SU-DHL-6 (cell line): ENCODE measurements around the gene UPK3A.

Source experiments
- EZH2phosphoT487 ChIP-seq: fragments of 200-600 bp; sonication (generic), shearing (Covaris generic); conservative IDR thresholded peaks from 2 replicates; pipeline ENCODE4 v1.6.1; 2018; ENCODE audit warnings: mild to moderate bottlenecking, antibody characterized with exemption, low read length, moderate library complexity, mixed read lengths
- TF ChIP-seq, protein P1 (sequence below): fragments of 200-600 bp; sonication (generic); IDR thresholded peaks from one replicate; pipeline ENCODE4 v1.5.1; 2017; ENCODE audit warnings: antibody characterized with exemption, mild to moderate bottlenecking, low read length, moderate library complexity; ENCODE audit not compliant: insufficient read depth, poor library complexity, severe bottlenecking

DNA sequence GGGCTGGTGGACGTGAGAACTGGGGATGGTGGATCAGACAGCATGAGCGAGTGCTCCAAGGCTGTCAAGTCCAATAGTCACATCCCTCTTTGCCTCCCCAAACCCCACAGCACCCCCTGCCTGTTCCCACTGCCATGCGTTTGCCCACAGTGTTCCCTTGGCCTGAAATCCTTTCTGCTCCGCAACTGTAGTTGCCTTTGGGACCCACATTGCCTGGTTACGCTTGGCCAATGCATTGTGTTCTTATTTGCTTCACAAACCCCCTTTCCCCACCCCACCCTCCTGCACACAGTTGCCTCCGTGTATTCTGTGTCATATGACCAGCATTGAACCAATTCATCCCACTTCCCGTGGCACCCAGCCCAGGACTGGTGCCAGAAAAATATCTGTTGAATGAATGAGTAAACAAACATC is 42.0 kb upstream of the UPK3A start:
- TF ChIP-seq, protein P1, sequence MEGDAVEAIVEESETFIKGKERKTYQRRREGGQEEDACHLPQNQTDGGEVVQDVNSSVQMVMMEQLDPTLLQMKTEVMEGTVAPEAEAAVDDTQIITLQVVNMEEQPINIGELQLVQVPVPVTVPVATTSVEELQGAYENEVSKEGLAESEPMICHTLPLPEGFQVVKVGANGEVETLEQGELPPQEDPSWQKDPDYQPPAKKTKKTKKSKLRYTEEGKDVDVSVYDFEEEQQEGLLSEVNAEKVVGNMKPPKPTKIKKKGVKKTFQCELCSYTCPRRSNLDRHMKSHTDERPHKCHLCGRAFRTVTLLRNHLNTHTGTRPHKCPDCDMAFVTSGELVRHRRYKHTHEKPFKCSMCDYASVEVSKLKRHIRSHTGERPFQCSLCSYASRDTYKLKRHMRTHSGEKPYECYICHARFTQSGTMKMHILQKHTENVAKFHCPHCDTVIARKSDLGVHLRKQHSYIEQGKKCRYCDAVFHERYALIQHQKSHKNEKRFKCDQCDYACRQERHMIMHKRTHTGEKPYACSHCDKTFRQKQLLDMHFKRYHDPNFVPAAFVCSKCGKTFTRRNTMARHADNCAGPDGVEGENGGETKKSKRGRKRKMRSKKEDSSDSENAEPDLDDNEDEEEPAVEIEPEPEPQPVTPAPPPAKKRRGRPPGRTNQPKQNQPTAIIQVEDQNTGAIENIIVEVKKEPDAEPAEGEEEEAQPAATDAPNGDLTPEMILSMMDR: no peak
- no peak for TF ChIP-seq EZH2phosphoT487
